Measurements from ENCODE around the gene VASH2. TPM values are rescaled to one million over a fixed set of nuclear protein-coding genes. Genes with fewer than 3 reads are reported as not detected.
"Not testable (repeated sequence)": the region's sequence is repeated elsewhere in the genome, so short reads cannot be mapped to it uniquely, and the experiment has no call there.

Gene VASH2
- total RNA-seq, 1 experiment from 2014 or later: 303 TPM

DNA sequence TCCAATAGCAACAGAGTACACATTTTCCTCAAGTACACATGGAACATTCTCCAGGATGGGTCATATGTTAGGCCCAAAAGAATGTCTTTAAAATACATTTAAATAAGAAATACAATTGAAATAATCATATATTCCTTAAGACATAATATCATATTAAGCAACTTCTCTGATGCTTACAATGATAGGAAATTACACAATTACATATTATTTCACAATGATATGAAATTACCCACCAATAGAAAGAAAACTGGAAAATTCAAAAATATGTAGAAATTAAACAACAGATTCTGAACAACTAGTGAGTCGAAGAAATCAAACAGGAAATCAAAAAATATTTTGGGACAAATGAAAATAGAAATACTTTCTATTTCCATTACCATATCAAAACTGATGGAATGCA is 46.7 kb upstream of the VASH2 start (continued):
- TF ChIP-seq FOXJ3 (CRISPR knock-in tag; IDR thresholded peaks at IDR 0.05; ENCODE audit: borderline replicate concordance) (no peak), CBFB (CRISPR knock-in tag; IDR thresholded peaks at IDR 0.05; ENCODE audit: low read depth) (no peak), ZBTB21 (CRISPR knock-in tag; IDR thresholded peaks at IDR 0.05; ENCODE audit: borderline replicate concordance) (no peak)

DNA sequence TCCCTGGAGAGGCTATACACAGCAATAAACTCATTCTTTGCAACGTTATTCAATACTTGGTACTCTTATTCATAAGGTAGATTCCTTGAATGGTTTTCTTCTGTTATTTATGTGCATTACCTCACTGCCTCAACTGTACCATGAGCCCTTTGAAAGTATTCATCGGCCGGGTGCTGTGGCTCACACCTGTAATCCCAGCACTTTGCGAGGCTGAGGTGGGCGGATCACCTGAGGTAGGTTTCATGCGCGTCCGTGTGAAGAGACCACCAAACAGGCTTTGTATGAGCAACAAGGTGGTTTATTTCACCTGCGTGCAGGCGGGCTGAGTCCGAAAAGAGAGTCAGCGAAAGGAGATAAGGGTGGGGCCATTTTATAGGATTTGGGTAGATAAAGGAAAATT is 42.3 kb upstream of the VASH2 start:
- H3K27ac Mint-ChIP-seq: peak overlapping the region; percentile 99
- TF ChIP-seq, protein P1, sequence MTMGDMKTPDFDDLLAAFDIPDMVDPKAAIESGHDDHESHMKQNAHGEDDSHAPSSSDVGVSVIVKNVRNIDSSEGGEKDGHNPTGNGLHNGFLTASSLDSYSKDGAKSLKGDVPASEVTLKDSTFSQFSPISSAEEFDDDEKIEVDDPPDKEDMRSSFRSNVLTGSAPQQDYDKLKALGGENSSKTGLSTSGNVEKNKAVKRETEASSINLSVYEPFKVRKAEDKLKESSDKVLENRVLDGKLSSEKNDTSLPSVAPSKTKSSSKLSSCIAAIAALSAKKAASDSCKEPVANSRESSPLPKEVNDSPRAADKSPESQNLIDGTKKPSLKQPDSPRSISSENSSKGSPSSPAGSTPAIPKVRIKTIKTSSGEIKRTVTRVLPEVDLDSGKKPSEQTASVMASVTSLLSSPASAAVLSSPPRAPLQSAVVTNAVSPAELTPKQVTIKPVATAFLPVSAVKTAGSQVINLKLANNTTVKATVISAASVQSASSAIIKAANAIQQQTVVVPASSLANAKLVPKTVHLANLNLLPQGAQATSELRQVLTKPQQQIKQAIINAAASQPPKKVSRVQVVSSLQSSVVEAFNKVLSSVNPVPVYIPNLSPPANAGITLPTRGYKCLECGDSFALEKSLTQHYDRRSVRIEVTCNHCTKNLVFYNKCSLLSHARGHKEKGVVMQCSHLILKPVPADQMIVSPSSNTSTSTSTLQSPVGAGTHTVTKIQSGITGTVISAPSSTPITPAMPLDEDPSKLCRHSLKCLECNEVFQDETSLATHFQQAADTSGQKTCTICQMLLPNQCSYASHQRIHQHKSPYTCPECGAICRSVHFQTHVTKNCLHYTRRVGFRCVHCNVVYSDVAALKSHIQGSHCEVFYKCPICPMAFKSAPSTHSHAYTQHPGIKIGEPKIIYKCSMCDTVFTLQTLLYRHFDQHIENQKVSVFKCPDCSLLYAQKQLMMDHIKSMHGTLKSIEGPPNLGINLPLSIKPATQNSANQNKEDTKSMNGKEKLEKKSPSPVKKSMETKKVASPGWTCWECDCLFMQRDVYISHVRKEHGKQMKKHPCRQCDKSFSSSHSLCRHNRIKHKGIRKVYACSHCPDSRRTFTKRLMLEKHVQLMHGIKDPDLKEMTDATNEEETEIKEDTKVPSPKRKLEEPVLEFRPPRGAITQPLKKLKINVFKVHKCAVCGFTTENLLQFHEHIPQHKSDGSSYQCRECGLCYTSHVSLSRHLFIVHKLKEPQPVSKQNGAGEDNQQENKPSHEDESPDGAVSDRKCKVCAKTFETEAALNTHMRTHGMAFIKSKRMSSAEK (CRISPR knock-in tag; IDR thresholded peaks at IDR 0.05; ENCODE audit: borderline replicate concordance): peak; percentile 78; the same call in 1 of the 2 replicates
- TF ChIP-seq FOXK1 (CRISPR knock-in tag; IDR thresholded peaks at IDR 0.05) (0 out of 2 replicates have a peak, but pooled peaks have one; percentile 24), SP1 (CRISPR knock-in tag; conservative IDR thresholded peaks at IDR 0.05) (0 out of 2 replicates have a peak, but pooled peaks have one; percentile 11), TEAD1 (CRISPR knock-in tag; IDR thresholded peaks at IDR 0.05) (peak; percentile 65; the same call in 1 of the 2 replicates)
- TF ChIP-seq, protein P2, sequence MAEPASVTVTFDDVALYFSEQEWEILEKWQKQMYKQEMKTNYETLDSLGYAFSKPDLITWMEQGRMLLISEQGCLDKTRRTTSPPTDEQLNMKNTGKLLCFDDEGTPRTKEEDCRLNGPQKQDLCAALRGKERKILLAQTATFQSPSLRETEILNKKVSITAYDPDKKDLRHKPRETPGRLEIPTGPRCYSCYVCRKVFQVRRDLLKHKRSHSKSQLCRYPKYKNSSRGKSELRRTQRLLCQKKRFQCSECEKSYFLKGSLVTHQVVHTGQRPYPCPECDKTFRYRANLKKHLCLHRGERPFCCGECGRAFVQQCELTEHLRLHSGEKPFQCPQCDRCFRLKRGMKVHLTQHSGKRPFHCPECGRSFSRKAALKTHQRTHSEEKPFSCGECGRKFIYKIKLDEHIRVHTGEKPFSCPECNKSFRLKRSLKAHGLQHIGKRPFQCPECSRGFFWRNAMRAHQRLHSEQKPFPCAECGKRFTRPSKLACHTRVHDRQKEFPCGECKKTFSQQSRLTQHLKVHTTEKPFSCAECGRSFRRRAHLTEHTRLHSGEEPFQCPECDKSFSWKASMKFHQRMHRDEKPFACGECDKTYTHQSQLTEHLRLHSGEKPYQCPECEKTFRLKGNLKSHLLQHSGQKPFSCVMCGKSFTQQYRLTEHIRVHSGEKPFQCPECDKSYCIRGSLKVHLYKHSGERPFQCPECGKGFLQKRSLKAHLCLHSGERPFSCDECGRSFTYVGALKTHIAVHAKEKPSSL (CRISPR knock-in tag; conservative IDR thresholded peaks at IDR 0.05): 0 out of 2 replicates have a peak, but pooled peaks have one; percentile 35
- TF ChIP-seq, protein P3, sequence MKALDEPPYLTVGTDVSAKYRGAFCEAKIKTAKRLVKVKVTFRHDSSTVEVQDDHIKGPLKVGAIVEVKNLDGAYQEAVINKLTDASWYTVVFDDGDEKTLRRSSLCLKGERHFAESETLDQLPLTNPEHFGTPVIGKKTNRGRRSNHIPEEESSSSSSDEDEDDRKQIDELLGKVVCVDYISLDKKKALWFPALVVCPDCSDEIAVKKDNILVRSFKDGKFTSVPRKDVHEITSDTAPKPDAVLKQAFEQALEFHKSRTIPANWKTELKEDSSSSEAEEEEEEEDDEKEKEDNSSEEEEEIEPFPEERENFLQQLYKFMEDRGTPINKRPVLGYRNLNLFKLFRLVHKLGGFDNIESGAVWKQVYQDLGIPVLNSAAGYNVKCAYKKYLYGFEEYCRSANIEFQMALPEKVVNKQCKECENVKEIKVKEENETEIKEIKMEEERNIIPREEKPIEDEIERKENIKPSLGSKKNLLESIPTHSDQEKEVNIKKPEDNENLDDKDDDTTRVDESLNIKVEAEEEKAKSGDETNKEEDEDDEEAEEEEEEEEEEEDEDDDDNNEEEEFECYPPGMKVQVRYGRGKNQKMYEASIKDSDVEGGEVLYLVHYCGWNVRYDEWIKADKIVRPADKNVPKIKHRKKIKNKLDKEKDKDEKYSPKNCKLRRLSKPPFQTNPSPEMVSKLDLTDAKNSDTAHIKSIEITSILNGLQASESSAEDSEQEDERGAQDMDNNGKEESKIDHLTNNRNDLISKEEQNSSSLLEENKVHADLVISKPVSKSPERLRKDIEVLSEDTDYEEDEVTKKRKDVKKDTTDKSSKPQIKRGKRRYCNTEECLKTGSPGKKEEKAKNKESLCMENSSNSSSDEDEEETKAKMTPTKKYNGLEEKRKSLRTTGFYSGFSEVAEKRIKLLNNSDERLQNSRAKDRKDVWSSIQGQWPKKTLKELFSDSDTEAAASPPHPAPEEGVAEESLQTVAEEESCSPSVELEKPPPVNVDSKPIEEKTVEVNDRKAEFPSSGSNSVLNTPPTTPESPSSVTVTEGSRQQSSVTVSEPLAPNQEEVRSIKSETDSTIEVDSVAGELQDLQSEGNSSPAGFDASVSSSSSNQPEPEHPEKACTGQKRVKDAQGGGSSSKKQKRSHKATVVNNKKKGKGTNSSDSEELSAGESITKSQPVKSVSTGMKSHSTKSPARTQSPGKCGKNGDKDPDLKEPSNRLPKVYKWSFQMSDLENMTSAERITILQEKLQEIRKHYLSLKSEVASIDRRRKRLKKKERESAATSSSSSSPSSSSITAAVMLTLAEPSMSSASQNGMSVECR (CRISPR knock-in tag; IDR thresholded peaks at IDR 0.05; ENCODE audit: borderline replicate concordance): 0 out of 2 replicates have a peak, but pooled peaks have one; percentile 24
- TF ChIP-seq, protein P4, sequence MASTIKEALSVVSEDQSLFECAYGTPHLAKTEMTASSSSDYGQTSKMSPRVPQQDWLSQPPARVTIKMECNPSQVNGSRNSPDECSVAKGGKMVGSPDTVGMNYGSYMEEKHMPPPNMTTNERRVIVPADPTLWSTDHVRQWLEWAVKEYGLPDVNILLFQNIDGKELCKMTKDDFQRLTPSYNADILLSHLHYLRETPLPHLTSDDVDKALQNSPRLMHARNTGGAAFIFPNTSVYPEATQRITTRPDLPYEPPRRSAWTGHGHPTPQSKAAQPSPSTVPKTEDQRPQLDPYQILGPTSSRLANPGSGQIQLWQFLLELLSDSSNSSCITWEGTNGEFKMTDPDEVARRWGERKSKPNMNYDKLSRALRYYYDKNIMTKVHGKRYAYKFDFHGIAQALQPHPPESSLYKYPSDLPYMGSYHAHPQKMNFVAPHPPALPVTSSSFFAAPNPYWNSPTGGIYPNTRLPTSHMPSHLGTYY (CRISPR knock-in tag; IDR thresholded peaks at IDR 0.05): 0 out of 2 replicates have a peak, but pooled peaks have one; percentile 66
- TF ChIP-seq, protein P5, sequence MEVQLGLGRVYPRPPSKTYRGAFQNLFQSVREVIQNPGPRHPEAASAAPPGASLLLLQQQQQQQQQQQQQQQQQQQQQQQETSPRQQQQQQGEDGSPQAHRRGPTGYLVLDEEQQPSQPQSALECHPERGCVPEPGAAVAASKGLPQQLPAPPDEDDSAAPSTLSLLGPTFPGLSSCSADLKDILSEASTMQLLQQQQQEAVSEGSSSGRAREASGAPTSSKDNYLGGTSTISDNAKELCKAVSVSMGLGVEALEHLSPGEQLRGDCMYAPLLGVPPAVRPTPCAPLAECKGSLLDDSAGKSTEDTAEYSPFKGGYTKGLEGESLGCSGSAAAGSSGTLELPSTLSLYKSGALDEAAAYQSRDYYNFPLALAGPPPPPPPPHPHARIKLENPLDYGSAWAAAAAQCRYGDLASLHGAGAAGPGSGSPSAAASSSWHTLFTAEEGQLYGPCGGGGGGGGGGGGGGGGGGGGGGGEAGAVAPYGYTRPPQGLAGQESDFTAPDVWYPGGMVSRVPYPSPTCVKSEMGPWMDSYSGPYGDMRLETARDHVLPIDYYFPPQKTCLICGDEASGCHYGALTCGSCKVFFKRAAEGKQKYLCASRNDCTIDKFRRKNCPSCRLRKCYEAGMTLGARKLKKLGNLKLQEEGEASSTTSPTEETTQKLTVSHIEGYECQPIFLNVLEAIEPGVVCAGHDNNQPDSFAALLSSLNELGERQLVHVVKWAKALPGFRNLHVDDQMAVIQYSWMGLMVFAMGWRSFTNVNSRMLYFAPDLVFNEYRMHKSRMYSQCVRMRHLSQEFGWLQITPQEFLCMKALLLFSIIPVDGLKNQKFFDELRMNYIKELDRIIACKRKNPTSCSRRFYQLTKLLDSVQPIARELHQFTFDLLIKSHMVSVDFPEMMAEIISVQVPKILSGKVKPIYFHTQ (CRISPR knock-in tag; IDR thresholded peaks at IDR 0.05): peak; percentile 61; the same call in 1 of the 2 replicates
- CTCF ChIA-PET; H3K27me3 Mint-ChIP-seq (ENCODE audit: low read depth): not testable (repeated sequence)
- peak overlapping the region; percentile 10 for H3K4me3 Mint-ChIP-seq
- peak; percentile 32 for ATAC-seq
- POLR2A ChIA-PET: interaction anchor here (1.2 kb wide), 1 partner anchor 50 kb away, joined by 5 read pairs; the partner anchor contains the start of gene FLVCR1
- peaks cover 30% of the 10 kb centered on the region for H3K9me3 Mint-ChIP-seq
- DNase-seq (ENCODE audit: low spot score): peak; percentile 38
- H3K36me3 Mint-ChIP-seq: peaks cover 50% of the 10 kb centered on the region
- H3K4me1 Mint-ChIP-seq: peaks cover 57% of the 10 kb centered on the region

Measured in WTC11 (cell line).